Measurements from ENCODE around the gene ZBTB7A.
"Not testable (repeated sequence)": the region's sequence is repeated elsewhere in the genome, so short reads cannot be mapped to it uniquely, and the experiment has no call there.

ZBTB7A gene

GRCh38 chr19:4018775-4019504, 47.8 kb downstream of the ZBTB7A start:
- in situ Hi-C loops (cut with MboI; ENCODE audit: low sequenced_read_pairs), result no loop called here

GRCh38 chr19:4018140-4018613, 48.5 kb downstream of the ZBTB7A start:
- in situ Hi-C loops (cut with MboI; ENCODE audit: low sequenced_read_pairs), result no loop called here

DNA sequence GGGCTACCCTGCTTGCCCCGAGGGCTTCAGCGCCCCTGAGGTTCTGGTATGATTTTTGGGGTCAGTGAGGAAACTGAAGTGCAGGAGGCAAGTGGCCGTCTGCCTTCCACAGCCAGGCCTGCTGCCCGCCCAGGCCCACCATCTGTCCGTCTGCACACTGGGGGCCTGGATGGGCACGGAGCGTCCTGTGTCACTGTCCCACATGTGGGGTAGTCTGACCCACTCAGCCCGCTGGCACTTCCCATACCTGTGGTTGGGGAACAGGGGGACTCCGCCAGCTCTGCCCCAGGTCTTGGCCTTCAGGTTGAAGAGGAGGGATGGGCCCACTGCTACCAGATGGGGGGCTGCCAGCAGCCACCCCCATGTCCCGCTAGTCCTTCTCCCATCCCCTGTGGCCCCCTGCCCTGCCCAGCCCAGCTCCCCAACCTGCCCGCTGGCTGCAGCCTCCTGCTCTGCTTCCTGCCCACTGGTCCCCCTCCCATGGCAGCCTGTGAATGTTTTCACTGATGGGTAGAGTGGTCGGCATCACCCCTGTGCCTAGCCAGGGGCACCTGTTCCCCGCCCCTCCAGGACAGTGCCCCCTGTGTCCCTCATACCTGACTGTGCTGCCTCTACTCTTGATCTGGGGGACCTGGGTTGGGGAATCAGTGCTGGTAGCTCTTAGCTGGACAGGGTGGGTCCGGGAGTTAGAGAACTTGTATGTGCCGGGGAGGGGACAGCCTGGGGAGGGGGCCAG, 49.6 kb downstream of the ZBTB7A start:
- in situ Hi-C loops (cut with MboI; ENCODE audit: low sequenced_read_pairs), result no loop called here

DNA sequence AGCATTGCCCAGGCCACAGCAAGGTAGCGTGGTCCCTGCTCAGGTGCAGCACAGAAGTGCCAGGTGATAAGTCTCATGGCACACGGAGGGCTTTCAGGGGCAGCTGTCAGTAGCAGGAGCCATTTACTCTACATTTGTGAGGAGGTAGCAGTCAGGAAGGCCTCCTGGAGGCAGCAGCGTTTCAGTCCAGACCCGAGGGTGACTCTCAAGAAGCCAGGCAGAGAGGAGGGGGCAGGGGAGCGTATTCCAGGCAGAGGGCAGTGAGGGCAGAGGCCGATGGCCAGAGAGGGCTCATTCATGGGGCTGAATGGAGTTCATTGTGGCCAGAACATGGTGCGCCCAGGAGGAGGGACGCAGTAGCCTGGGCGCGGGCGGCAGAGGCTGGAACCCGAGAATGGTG, 50.2 kb downstream of the ZBTB7A start:
- in situ Hi-C loops (cut with MboI; ENCODE audit: low sequenced_read_pairs), result no loop called here

DNA sequence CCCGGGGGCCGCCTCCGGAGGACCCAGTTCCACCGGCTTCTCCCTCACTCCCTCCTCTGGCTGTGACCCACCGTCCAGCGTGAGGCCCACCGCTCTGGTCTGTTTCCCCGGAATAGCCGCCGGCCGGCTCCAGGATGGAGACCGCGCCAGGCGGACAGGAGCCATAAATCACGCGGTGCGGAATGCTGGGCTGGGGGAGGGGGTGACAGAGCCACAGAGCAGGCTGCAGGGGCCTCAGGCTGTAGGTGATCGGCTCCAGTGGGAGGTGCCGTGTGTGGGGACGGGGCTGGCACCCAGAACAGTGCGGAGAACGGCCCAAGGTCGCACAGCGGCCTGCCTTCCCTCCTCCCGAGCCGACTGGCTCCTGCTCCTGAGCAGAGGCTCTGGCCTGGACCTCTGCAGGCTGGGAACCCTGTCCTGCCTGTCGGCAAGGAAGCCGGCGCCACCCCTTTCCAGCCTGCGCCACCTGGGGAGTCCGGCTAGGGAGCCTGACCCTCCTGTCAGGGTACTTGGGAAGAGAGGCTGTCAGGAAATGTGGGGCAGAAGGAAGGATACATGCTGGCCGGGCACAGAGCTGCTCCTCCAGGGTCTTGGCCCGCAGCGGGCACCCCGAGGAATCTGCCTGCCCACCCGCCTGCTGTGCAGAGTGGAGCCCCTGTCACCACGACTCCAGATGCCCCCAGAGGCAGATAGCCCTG, 50.8 kb downstream of the ZBTB7A start:
- in situ Hi-C loops (cut with MboI; ENCODE audit: low sequenced_read_pairs), result no loop called here

GRCh38 chr19:4014541-4015491, 51.9 kb downstream of the ZBTB7A start:
- in situ Hi-C loops (cut with MboI; ENCODE audit: low sequenced_read_pairs), result no loop called here

GRCh38 chr19:4013886-4014540, 52.7 kb downstream of the ZBTB7A start:
- in situ Hi-C loops (cut with MboI; ENCODE audit: low sequenced_read_pairs), result no loop called here

DNA sequence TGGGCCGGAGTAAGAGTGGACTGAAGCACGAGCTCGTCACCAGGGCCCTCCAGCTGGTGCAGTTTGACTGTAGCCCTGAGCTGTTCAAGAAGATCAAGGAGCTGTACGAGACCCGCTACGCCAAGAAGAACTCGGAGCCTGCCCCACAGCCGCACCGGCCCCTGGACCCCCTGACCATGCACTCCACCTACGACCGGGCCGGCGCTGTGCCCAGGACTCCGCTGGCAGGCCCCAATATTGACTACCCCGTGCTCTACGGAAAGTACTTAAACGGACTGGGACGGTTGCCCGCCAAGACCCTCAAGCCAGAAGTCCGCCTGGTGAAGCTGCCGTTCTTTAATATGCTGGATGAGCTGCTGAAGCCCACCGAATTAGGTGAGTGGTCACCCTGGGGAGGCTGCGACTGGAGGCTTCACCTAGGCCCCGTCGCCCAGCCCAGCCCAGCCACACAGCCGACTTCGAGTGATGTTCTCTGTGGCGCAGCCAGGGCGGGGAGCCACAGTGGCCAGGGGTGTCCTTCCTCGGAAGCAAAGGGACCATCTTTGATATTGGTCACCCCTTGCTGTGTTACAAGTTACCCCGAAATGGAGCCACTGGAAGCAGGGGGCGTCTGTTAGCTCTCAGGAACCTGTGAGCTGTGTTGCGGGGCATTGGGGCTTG, 53.6 kb downstream of the ZBTB7A start:
- in situ Hi-C loops (cut with MboI; ENCODE audit: low sequenced_read_pairs), result no loop called here

- in situ Hi-C loops (cut with MboI; ENCODE audit: low sequenced_read_pairs), result no loop called here
Measured at GRCh38 chr19:4012092-4012974, 54.4 kb downstream of the ZBTB7A start.

DNA sequence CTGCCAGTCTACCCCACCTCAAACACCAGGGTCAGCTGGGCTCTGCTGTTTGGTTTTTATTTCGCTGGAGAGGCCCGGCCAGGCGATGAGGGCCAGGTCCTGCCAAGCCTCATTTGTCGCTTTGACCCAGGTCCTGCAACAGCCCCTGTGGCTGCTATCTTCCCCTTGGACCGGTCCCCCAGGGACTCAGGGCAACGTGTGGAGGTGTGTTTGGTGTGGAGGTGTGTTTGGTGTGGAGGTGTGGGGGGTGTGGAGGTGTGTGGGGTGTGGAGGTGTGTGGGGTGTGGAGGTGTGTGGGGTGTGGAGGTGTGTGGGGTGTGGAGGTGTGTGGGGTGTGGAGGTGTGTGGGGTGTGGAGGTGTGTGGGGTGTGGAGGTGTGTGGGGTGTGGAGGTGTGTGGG, 55.3 kb downstream of the ZBTB7A start:
- in situ Hi-C loops (cut with MboI; ENCODE audit: low sequenced_read_pairs), result not testable (repeated sequence)

DNA sequence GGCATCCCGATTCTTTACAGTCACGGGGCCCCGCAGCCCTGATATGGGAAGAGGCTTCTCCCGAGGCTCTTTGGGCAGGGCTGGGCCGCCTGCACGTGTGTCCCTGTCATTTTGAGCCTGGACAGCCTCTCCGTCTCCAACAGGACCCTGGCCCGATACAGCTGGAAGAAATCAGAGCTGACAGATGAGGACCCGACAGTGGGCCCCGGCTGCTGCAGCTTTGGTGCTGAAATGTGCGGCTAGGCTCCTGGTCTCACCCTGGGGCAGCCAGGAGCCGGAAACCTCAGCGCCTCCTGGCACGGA, 55.9 kb downstream of the ZBTB7A start:
- in situ Hi-C loops (cut with MboI; ENCODE audit: low sequenced_read_pairs), result no loop called here

- in situ Hi-C loops (cut with MboI; ENCODE audit: low sequenced_read_pairs), result no loop called here
Measured at GRCh38 chr19:4009990-4010807, 56.5 kb downstream of the ZBTB7A start.

DNA sequence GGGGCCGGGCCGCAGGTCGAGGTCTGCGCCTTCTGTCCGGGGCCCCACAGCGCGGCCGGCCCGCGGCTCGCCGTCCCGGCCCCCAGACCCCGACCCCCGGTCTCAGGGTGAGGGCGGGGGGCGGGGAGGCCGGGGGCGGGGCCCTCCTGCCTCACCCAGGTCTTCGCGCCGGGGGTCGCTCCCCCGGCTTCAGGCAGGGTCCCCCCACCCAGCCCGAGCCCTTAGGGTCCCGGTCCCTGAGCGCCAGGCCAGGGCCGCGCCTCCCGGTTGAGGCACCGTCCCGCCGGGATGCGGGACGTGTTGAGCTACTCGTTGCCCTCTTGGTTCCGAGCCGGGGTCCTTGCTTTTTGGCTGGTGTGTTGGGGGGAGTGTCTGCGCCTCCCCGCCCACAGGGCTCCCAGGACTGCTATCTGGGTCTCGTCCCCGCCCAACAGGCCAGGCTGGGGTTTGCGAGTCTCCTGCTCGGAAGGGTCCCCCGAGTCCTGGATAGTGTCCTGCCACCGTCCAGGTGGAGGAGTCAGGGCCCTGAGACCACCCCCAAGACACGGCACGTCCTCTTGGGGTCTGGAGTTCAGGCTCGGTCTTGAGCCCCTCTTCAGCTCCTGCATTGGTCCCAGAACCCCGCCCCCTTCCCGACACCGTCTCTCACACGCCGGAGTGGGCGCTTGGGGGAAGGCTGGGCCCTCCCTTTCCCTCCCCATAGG, 58.7 kb downstream of the ZBTB7A start:
- in situ Hi-C loops (cut with MboI; ENCODE audit: low sequenced_read_pairs), result no loop called here

- in situ Hi-C loops (cut with MboI; ENCODE audit: low sequenced_read_pairs), result no loop called here
Measured at GRCh38 chr19:4007021-4007835, 59.5 kb downstream of the ZBTB7A start, which contains the start of gene PIAS4. Gene PIAS4 (plus strand): TSS chr19:4007736. CDS start chr19:4007761, 25 bp downstream.

DNA sequence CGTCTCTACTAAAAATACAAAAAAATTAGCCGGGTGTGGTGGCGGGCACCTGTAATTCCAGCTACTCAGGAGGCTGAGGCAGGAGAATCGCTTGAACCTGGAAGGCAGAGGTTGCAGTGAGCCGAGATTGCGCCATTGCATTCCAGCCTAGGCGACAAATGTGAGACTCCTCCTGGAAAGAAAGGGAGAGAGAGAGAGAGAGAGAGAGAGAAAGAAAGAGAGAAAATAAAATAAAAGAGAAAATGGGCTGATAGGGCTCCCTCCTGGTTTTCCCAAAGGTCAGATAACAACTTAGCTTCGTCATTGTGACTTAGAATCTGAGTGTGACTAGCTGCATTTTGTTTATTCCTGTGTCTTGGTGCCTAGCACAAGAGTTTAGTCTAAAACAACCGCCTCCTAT, 61.3 kb downstream of the ZBTB7A start:
- in situ Hi-C loops (cut with MboI; ENCODE audit: low sequenced_read_pairs), result not testable (repeated sequence)

GRCh38 chr19:4000798-4001197, 65.9 kb downstream of the ZBTB7A start:
- in situ Hi-C loops (cut with MboI; ENCODE audit: low sequenced_read_pairs), result not testable (repeated sequence)

Measured in HL-60/S4 (cell line).